T-helper 2 cell treated with Interferon-gamma antibody and Interleukin-4, amounts not matched to agents 100 ng/mL and 5 ng/mL, for 36 hours (primary cell): ENCODE results near the gene STAT5B. TPM values are rescaled to one million over a fixed set of nuclear protein-coding genes. Genes with fewer than 3 reads are reported as not detected.

Experiments
- intact Hi-C: fragments of 100-400 bp; cut with micrococcal nuclease; formaldehyde crosslinking; loops from one replicate; pipeline ENCODE4 v1.15.1; 2023
- total RNA-seq: library from RNA; stranded (reverse); gene quantifications from 2 replicates; pipeline ENCODE4 v1.2.3, GENCODE V29; 2022

STAT5B gene
- total RNA-seq, 1 donor from 2014 or later, result 147 TPM

GRCh38 chr17:42286411-42287221, 10.4 kb upstream of the STAT5B start:
- intact Hi-C loops, result loop anchor here (5.0 kb wide), 1 partner anchor 39 kb away; no protein-coding TSS in a partner anchor

DNA sequence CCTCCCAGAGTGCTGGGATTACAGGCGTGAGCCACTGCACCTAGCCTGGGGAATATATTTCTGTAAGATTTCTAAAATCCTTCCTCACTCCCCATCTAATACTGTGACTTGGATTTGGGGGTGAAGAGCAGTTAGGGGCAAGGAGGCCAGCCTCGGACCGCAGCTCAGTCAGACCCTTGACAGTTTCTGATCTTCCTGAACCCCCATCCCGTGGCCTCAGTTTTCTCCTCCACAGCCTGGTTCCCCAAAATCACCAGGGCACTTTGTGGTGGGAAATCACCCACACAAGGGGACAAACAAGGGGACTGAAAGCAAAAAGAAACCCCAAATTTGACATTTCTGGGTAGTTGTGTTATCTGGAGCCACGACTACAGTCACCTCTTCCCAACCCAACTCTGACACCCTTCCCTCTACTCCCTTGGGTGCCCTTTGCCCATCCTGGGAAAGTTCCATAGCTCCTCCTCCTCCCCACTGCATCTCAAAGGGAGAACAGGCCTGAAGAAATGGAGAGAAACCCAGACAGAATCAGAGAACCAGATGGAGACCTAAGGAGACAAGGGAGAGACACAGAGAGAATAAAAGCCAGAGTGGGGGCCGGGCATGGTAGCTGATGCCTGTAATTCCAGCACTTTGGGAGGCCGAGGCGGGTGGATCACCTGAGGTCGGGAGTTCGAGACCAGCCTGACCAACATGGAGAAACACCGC, 9.3 kb upstream of the STAT5B start:
- intact Hi-C loops, result loop anchor here (5.0 kb wide), 1 partner anchor 38 kb away; no protein-coding TSS in a partner anchor

GRCh38 chr17:42284566-42284965, 8.4 kb upstream of the STAT5B start:
- intact Hi-C loops, result no loop called here

DNA sequence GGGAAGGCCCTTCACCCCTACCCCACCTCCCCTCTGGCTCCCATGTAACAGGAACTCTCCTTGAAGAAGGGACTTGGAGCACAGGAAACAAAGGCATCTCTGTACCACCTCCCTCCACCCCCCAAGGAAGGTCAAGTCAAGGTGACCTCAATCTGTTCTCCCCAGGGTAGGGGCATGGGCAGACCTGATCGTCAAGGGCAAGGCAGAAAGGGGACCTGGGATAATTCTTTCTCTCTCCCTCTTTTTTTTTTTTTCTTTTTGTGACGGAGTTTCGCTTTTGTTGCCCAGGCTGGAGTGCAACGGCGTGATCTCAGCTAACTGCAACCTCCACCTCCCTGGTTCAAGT, 7.8 kb upstream of the STAT5B start:
- intact Hi-C loops, result no loop called here

DNA sequence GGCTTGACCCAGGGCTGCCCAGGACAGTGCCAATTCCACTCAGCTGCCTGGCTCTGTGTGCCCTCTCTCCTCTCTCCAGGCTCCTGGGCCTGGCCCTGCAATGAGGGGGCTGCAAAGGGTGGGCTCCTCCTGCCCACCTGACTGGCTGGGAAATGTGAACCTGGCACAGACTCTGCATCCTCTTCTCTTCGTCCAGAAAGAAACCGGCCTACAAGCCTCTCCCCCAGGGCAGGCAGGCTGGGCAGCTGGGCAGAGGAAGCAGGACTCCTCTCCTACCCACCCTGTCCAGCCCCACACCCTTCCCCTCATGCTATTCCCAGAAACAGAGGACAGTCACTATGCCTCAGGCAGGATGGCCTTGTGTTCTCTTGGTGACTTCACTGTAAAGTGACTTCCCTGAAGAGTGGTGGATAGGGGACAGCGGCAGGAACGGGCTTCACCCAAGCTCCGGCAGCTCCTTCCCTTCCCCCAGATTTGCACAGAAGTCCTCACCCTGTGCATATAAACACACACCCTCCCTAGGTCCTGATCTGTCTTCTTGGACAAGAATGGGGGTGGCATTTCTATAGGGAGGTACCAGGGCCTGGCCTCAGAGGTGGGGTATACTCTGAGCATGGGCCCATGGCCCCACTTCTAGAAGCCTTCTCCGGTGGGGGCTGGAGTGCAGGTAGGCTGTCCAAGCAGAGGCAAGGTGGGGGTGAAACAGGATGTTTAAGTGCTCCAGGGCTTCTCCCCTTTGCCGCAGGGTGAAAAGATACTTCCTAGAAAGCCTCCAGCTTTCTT, 7.2 kb upstream of the STAT5B start:
- intact Hi-C loops, result no loop called here

GRCh38 chr17:42282478-42283080, 6.4 kb upstream of the STAT5B start:
- intact Hi-C loops, result no loop called here

GRCh38 chr17:42281571-42282096, 5.4 kb upstream of the STAT5B start:
- intact Hi-C loops, result no loop called here

DNA sequence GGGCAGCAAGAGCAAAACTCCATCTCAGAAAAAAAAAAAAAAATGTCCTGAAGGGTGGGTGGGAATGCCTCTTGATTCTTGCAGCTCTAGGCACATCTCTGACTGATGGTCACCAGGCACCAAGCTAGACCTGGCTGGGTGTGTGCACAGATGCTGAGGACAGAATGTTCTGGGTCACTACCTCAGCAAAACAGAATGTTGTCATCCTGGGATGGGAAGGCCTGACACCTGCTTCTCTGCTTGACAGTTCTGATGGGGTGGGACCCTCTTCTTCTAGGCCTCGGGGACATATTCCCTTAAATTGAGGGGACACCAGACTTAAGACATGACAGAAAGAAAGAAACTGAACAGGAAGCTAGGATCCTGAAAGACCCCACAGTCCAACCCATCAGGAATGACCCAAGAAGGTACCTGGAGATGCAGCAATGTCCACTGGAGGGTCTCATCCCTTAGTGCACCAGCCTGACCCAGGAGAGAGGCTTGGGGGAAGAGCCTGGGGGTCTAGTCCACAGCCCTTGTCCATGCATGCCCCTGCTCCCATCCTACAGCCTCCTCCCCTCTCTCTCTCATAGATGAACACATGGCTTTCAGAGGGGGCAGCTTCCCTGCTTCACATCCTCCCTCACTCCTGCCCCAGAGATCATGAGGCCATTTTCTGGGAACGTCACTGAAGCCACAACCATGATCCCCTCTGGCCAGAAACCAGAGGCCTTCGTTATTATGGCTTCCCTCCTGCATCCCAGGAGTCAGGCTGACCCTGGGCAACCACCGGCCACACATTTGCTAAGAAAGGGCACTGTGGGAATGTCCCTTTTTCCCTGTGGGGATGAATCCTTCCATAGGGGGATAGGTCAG, 3.8 kb upstream of the STAT5B start:
- intact Hi-C loops, result no loop called here

GRCh38 chr17:42277342-42277712, 1.1 kb upstream of the STAT5B start:
- intact Hi-C loops, result no loop called here

- intact Hi-C loops, result no loop called here
Observed at GRCh38 chr17:42276609-42277341, 584 bp upstream of the STAT5B start.

DNA sequence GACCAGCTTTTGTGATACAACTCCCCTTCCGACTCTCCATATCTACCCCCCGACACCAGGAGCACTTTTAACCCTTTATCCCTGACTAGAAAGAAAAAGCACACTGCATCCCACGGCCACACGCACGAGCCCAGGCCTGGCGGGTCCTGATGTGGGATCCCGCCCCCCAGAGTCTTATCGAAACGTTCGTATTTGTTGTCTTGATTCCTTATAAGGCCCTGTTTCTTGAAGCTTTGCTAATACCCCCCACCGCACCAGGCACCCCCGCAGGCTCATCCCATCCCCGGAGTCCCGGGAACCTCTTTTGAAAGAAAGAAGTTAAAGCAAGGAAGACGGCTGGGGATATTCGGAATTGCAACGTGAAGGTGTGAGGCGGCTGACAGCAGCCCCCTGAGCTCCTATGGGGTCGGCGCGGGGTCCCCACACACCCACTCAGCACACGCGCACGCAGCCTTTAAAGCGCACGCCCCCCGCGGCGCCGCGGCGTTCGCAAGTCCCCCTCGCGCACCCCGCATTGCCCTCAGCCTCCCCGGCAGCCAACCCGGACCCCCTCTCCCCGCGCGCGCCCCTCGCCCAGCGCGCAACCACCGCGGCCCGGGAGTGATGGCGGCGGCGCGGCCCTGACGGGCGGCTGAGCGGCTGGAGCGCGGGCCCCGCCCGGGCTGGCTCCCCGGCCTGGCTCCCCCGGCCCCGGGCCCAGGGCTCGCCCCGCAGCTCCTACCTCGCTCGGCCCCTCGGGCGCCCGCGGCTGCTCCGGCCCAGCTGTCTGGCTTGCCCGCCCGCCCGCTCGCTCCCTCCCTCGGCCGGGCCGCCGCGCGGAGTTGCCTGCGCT, 448 bp downstream of the STAT5B start:
- intact Hi-C loops, result loop anchor here (1.0 to 2.0 kb wide), 2 partner anchors 13 to 27 kb away; partner anchors contain the start of gene STAT5A

DNA sequence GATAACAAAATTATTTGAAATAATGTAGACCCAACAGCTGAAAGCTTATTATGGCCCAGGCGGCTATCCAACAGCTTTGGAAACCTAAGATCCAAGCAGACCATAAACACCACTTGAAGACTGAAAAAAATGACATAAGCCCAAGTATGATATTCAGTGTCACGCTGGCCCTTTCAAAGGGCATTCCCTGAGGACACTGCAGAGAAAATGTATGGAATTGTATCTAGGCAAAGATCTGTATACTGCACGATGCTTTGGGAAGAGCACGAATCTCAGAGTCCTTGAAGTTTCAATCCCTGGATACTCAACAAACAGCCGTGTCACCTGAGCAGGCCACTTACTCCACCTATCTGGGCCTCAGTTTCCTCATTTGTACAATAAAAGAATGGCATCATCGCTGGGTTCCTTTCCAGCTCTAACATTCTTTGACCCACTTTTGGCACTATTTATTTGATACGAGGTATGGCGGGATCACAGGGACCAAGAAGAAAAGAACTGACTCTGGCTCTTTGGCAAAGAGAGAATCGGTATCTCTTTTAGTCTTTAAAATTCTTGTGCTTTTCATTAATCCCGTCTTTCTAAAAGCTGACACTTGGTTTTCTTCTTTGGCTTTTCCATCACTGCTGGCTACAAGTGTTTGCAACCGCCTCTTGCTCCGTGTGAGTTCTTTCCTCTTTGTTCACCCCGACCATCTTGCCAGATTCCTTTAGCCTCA, 1.2 kb downstream of the STAT5B start:
- intact Hi-C loops, result loop anchor here (1.0 to 2.0 kb wide), 2 partner anchors 13 to 26 kb away; partner anchors contain the start of gene STAT5A

DNA sequence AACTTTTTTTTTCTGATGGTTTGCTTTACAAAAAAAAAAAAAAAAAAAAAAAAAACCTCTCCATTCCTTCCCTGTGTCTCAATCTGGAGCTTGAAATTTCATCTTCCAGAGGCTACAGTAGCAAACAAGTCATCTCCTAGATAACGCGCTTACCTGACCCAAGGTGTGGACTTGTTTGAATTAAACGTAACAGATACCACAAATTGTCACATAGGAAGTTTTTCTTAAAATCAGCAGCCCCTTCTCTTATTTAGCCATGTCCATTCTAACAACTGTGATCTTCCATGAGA, 2.0 kb downstream of the STAT5B start:
- intact Hi-C loops, result loop anchor here (2.0 kb wide), 1 partner anchor 25 kb away; no protein-coding TSS in a partner anchor

- intact Hi-C loops, result loop anchor here (2.0 kb wide), 1 partner anchor 25 kb away; no protein-coding TSS in a partner anchor
Observed at GRCh38 chr17:42273474-42274252, 2.5 kb downstream of the STAT5B start.

- intact Hi-C loops, result no loop called here
Observed at GRCh38 chr17:42272162-42272907, 3.9 kb downstream of the STAT5B start.

GRCh38 chr17:42271779-42272035, 4.5 kb downstream of the STAT5B start:
- intact Hi-C loops, result no loop called here
